Measurements from ENCODE around the gene REEP3.

- TF ChIP-seq CTCF (conservative IDR thresholded peaks at IDR 0.05; ENCODE audit: low read depth, low read length) (no peak), NFE2L2 (IDR thresholded peaks at IDR 0.05; ENCODE audit: low read depth, low read length) (no peak), RAD21 (IDR thresholded peaks at IDR 0.05; ENCODE audit: low read length) (no peak), CEBPB (IDR thresholded peaks at IDR 0.05; ENCODE audit: low read depth, low read length) (no peak), BHLHE40 (IDR thresholded peaks at IDR 0.05; ENCODE audit: low read depth, low read length) (no peak), RFX5 (IDR thresholded peaks at IDR 0.05; ENCODE audit: low read depth, low read length) (no peak), FOS (IDR thresholded peaks at IDR 0.05; ENCODE audit: low read depth, low read length) (no peak), POLR2A (IDR thresholded peaks at IDR 0.05; ENCODE audit: low read depth, low read length) (no peak), SMC3 (IDR thresholded peaks at IDR 0.05; ENCODE audit: low read depth, low read length) (no peak)
Measured at GRCh38 chr10:63528084-63528744, 7.0 kb downstream of the REEP3 start.

Measured in IMR-90 (cell line).